ENCODE results near the gene CHD6.

DNA sequence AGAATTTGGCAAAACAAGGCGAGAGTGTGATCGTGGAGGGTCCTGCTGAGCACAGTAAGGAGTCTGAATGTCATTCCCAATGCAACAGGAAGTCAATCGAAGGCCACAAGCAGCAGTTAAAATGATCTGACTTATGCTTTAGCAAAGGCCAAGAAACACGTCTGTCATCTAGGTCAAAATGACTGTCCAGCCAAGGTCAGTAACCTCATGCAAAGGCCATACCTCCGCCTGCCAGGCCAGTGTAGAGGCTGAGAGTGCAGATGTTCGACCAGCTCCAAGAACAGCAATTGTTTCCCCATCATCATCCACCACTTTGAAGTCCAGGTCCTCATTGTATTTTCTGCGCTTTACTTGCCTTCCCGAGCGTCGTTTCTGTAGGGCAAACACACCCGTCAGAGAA, 105.6 kb downstream of the CHD6 start:
- TF ChIP-seq POLR2A (IDR thresholded peaks at IDR 0.05; ENCODE audit: low read length): no peak
- no peak for TF ChIP-seq GATA1 (IDR thresholded peaks at IDR 0.05; ENCODE audit: low read depth, low read length)

All from erythroblast (primary cell).